ENCODE data around the gene TCERG1L.

TCERG1L gene

DNA sequence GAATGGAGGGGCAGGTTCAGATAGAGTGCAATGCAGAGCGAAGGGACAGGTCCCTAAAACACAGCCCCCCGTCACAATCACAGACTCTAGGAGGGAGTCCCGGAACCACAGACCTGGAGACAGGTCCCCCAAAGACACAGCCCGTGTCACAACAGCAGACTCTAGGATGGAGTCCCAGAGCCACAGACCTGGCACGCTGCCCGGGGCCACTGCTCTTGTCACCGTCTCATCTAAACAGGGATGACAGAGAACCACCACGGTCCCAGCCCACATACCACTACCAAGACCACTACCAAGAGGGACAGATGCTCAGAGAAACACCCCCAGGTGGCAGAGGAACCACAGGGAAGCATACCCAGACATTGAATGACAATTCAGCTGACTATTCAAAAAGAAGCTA is 183.9 kb downstream of the TCERG1L start:
- TF ChIP-seq TAF1 (IDR thresholded peaks at IDR 0.05; ENCODE audit: borderline replicate concordance, insufficient read depth, low read length) (no peak), FOXP2 (optimal IDR thresholded peaks at IDR 0.05; ENCODE audit: borderline replicate concordance, extremely low read depth, extremely low read length, insufficient read depth) (no peak), SIN3A (IDR thresholded peaks at IDR 0.05; ENCODE audit: borderline replicate concordance, insufficient read depth, low read length) (no peak), POLR2AphosphoS5 (IDR thresholded peaks at IDR 0.05; ENCODE audit: low read depth, low read length) (no peak)
- TF ChIP-seq, protein P1, sequence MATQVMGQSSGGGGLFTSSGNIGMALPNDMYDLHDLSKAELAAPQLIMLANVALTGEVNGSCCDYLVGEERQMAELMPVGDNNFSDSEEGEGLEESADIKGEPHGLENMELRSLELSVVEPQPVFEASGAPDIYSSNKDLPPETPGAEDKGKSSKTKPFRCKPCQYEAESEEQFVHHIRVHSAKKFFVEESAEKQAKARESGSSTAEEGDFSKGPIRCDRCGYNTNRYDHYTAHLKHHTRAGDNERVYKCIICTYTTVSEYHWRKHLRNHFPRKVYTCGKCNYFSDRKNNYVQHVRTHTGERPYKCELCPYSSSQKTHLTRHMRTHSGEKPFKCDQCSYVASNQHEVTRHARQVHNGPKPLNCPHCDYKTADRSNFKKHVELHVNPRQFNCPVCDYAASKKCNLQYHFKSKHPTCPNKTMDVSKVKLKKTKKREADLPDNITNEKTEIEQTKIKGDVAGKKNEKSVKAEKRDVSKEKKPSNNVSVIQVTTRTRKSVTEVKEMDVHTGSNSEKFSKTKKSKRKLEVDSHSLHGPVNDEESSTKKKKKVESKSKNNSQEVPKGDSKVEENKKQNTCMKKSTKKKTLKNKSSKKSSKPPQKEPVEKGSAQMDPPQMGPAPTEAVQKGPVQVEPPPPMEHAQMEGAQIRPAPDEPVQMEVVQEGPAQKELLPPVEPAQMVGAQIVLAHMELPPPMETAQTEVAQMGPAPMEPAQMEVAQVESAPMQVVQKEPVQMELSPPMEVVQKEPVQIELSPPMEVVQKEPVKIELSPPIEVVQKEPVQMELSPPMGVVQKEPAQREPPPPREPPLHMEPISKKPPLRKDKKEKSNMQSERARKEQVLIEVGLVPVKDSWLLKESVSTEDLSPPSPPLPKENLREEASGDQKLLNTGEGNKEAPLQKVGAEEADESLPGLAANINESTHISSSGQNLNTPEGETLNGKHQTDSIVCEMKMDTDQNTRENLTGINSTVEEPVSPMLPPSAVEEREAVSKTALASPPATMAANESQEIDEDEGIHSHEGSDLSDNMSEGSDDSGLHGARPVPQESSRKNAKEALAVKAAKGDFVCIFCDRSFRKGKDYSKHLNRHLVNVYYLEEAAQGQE (IDR thresholded peaks at IDR 0.05; ENCODE audit: insufficient read depth in 1 of 2, low read depth in 2 of 2, low read length in 2 of 2): no peak

- TF ChIP-seq POLR2AphosphoS5 (IDR thresholded peaks at IDR 0.05; ENCODE audit: low read depth, low read length): no peak
- TF ChIP-seq, protein P1 (IDR thresholded peaks at IDR 0.05; ENCODE audit: insufficient read depth in 1 of 2, low read depth in 2 of 2, low read length in 2 of 2): no peak
- no peak for TF ChIP-seq TAF1 (IDR thresholded peaks at IDR 0.05; ENCODE audit: borderline replicate concordance, insufficient read depth, low read length)
- TF ChIP-seq FOXP2 (optimal IDR thresholded peaks at IDR 0.05; ENCODE audit: borderline replicate concordance, extremely low read depth, extremely low read length, insufficient read depth): no peak
- no peak for TF ChIP-seq SIN3A (IDR thresholded peaks at IDR 0.05; ENCODE audit: borderline replicate concordance, insufficient read depth, low read length)
Measured at GRCh38 chr10:131127138-131127589, 184.4 kb downstream of the TCERG1L start.

DNA sequence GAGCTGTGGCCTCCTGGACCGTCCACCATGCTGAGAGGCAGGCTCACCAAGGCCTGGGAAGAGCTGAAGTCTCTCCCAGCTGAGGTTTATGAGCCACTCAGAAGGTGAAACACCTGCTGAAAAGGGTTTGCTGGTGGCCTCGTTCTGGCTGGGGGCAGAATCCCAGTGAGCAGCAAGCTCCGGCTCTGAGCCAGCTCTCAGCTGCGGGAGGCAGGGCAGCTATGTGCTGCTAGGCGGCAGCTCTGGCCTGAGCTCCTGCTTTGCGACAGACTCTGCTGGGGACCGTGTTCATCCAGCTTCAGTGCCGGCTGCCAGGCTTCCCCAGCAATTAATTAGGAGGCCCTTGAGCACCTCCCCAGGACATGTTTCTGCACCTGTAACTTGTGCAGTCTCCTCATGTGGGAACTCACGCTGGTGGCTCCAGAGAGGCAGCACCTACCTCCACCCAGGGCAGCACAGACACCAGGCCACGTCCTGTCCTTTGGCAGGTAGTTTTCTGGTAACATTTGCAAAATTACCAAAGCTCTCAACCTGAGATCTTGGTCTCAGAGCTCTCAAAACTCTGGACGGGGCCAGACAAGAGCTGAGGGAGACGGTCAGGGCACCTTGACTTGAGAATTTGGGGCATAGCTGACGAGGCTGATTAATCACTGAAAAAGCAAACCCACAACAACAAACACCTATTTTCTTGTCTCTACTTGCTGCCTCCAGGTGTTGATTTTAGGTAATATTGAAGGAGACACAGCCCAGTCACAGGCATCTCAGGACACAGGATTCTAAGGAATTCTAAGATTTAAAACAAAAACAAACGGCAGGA is 185.0 kb downstream of the TCERG1L start:
- no peak for TF ChIP-seq POLR2AphosphoS5 (IDR thresholded peaks at IDR 0.05; ENCODE audit: low read depth, low read length)
- no peak for TF ChIP-seq FOXP2 (optimal IDR thresholded peaks at IDR 0.05; ENCODE audit: borderline replicate concordance, extremely low read depth, extremely low read length, insufficient read depth)

- TF ChIP-seq FOXP2 (optimal IDR thresholded peaks at IDR 0.05; ENCODE audit: borderline replicate concordance, extremely low read depth, extremely low read length, insufficient read depth): no peak
- no peak for TF ChIP-seq TAF1 (IDR thresholded peaks at IDR 0.05; ENCODE audit: borderline replicate concordance, insufficient read depth, low read length)
- TF ChIP-seq, protein P1 (IDR thresholded peaks at IDR 0.05; ENCODE audit: insufficient read depth in 1 of 2, low read depth in 2 of 2, low read length in 2 of 2): no peak
- TF ChIP-seq POLR2AphosphoS5 (IDR thresholded peaks at IDR 0.05; ENCODE audit: low read depth, low read length): no peak
- no peak for TF ChIP-seq SIN3A (IDR thresholded peaks at IDR 0.05; ENCODE audit: borderline replicate concordance, insufficient read depth, low read length)
Measured at GRCh38 chr10:131125511-131126225, 185.9 kb downstream of the TCERG1L start.

DNA sequence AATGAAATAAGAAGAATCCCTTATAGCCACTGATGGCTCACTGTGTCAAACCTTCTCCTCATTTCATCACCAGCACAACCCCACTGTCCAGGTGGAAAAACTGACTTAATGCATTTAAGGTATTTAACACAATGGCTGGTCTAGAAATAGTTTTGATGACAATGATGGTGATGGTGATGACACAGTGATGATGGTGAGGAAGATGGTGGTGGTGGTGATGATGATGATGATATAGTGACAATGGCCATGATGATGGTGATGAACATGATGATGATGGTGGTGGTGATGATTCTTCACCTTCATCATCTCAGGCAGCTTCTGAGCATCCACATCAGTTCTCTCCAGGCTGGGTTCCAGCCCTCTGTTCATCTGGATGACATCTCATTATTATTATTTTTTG is 186.6 kb downstream of the TCERG1L start:
- no peak for TF ChIP-seq SIN3A (IDR thresholded peaks at IDR 0.05; ENCODE audit: borderline replicate concordance, insufficient read depth, low read length)
- TF ChIP-seq, protein P1 (IDR thresholded peaks at IDR 0.05; ENCODE audit: insufficient read depth in 1 of 2, low read depth in 2 of 2, low read length in 2 of 2): no peak
- TF ChIP-seq TAF1 (IDR thresholded peaks at IDR 0.05; ENCODE audit: borderline replicate concordance, insufficient read depth, low read length): no peak
- TF ChIP-seq POLR2AphosphoS5 (IDR thresholded peaks at IDR 0.05; ENCODE audit: low read depth, low read length): no peak
- TF ChIP-seq FOXP2 (optimal IDR thresholded peaks at IDR 0.05; ENCODE audit: borderline replicate concordance, extremely low read depth, extremely low read length, insufficient read depth): no peak
